ENCODE measurements around the gene BATF.

- TF ChIP-seq POLR2AphosphoS5 (IDR thresholded peaks at IDR 0.05; ENCODE audit: low read depth) (no peak), CTCF (IDR thresholded peaks at IDR 0.05; ENCODE audit: insufficient read depth, low read length) (no peak), SPI1 (IDR thresholded peaks at IDR 0.05; ENCODE audit: borderline replicate concordance, low read depth) (no peak), GABPA (IDR thresholded peaks at IDR 0.05; ENCODE audit: low read depth) (no peak), REST (IDR thresholded peaks at IDR 0.05; ENCODE audit: insufficient replicate concordance, low read depth) (no peak)
These were observed 41.7 kb downstream of the BATF start for GRCh38 chr14:75563931-75564330.

Data from HL-60 (cell line).